PC-9 (cell line): ENCODE measurements around the gene CSF1R.

Experiments used
- CTCF ChIP-seq: fragments of 200-600 bp; sonication (generic); conservative IDR thresholded peaks from 2 replicates; pipeline ENCODE4 v1.6.1; 2017; ENCODE audit warnings: mixed run types, antibody characterized with exemption, mild to moderate bottlenecking, moderate library complexity
- EZH2 ChIP-seq: fragments of 200-600 bp; sonication (generic); IDR thresholded peaks from 2 replicates; pipeline ENCODE4 v1.8.0; 2017; ENCODE audit warnings: antibody characterized with exemption, low read depth

GRCh38 chr5:150085950-150086715 is at the start of gene CSF1R:
- TF ChIP-seq CTCF = no peak
- TF ChIP-seq EZH2 = no peak
